HT-29 (cell line): Measurements from ENCODE around the gene TBPL2. TPM values are rescaled to one million over a fixed set of nuclear protein-coding genes. Genes with fewer than 3 reads are reported as not detected.
A peak's percentile ranks its signal among the peaks of the same experiment; 100 is the strongest.
"Not testable (repeated sequence)": the region's sequence is repeated elsewhere in the genome, so short reads cannot be mapped to it uniquely, and the experiment has no call there.

Experiments
- DNase-seq: peaks from one replicate; pipeline ENCODE4 v3.0.0-alpha.2; 2015; ENCODE audit warnings: low spot score
- total RNA-seq: library from RNA; depleted of rRNA; stranded (reverse); fragments of >200 nt; shearing (Covaris generic); gene quantifications from 2 replicates; pipeline ENCODE4 v1.2.3, GENCODE V29; 2014

The TBPL2 gene
- total RNA-seq, 1 experiment from 2014 or later, result not detected

- DNase-seq, result no peak
Observed at GRCh38 chr14:55441286-55441685, 870 bp upstream of the TBPL2 start.

GRCh38 chr14:55438066-55438683, 2.2 kb downstream of the TBPL2 start:
- peak; percentile 68 for DNase-seq

- DNase-seq, result no peak
Observed at GRCh38 chr14:55436931-55437330, 3.5 kb downstream of the TBPL2 start.

GRCh38 chr14:55436519-55436918, 3.9 kb downstream of the TBPL2 start:
- no peak for DNase-seq

GRCh38 chr14:55434805-55435174, 5.6 kb downstream of the TBPL2 start:
- no peak for DNase-seq

- no peak for DNase-seq
Observed at GRCh38 chr14:55433880-55434804, 6.3 kb downstream of the TBPL2 start.

- DNase-seq, result no peak
Observed at GRCh38 chr14:55432628-55433027, 7.8 kb downstream of the TBPL2 start.

GRCh38 chr14:55430024-55430690, 10.3 kb downstream of the TBPL2 start:
- DNase-seq, result peak; percentile 68

DNA sequence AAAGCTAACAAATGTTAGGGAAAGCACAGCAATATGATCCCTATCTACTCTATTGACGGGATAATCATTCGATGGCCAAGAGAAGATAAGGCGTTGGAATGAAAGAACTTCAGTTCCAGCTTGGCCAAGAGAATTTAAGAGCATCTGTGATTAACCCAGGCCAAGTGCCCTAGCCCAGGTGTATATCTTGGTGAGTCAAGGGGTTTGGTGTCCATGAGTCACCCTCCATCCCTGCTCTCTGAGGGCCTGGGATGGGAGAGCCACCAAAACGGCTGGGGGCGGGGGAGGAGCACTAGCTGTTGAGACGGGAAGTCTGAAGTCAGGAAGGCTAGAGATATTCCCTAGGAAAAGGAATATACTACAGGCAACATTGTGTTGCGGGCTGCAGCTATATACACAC, 13.0 kb downstream of the TBPL2 start:
- DNase-seq, result no peak

- DNase-seq, result no peak
Observed at GRCh38 chr14:55426891-55427290, 13.5 kb downstream of the TBPL2 start.

DNA sequence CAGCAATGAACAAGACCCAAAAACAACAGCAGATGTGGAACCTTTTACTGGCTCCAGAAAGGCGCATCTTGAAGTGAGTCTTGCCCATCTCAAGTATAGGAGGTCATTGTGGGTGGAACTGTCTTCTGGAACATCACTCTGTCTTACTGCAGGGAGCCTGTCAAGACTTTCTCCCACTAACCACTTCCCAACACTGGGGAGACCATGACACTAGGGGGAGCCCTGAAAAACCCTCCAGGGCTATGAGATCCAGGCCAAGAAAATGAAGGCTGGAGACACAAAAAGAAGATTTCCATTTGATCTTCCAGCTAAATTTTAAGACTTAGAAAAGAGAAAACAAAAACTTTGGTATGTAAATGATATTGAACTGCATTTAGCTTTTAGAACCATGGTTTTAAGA, 15.3 kb downstream of the TBPL2 start:
- DNase-seq, result no peak

- DNase-seq, result no peak
Observed at GRCh38 chr14:55423969-55424368, 16.4 kb downstream of the TBPL2 start.

DNA sequence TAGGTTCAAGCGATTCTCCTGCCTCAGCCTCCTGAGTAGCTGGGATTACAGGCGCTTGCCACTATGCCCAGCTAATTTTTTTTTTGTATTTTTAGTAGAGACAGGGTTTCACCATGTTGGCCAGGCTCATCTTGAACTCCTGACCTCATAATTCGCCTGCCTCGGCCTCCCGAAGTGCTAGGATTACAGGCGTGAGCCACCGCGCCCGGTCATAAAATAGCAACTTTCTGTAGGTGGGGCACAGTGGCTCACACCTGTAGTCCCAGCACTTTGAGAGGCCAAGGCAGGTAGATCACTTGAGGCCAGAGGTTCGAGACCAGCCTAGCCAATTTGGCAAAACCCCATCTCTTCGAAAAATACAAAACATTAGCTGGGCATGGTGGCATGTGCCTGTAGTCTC, 18.1 kb downstream of the TBPL2 start:
- not testable (repeated sequence) for DNase-seq

DNA sequence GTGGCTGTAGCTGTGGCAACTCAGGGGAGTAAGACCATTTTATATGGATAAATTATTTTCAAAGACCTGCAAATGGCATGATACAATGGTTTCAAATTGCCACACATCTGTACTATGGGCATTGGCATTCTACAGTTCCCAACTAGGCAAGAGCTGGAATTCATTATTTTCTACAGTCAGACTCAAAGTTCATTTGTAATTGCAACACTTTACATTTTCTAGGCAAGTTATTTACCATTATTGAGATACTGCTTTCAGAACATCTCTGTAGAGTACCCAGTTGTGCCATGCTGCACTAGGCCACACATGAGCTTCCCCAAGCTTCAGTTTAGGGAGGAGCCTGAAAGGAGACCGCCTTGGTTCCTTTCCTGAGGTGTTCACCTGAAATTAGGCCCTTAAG, 20.8 kb downstream of the TBPL2 start:
- DNase-seq, result no peak

DNA sequence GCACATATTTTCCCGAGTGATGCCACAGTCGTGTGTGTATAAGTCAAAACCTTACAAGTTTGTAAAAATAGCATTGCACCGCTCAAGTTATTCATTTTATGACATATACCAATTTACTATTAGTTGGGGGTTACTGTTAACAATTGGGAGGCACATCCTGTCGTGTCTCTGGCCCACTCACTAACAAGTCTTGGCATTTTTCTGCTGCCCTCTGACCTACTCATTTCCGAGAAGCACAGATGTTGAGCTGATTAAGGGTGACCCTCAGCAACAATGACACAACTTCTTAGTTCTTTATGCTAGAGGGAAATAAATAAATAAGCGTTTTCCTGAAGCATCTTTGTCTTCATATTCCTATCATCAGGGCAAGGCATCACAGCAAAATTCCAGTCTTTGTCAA, 22.0 kb downstream of the TBPL2 start:
- DNase-seq, result no peak

DNA sequence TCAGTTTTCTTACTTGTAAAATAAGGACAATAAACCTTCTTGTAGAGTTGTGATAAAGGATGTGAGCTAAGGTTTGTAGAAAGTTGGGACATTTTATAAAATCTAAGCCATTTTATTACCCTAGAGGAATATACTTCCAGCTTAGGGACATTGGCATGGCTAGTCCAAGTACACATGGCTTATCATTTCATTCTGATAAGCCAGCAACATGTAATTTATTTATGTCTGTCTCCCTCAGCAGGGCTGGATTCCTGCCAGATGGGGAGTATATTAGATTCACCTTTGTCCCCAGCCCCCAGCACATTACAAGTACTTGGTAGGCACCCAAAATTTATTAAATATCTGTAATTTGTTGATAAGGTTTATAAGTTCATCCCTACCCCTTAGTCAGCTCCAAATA, 22.5 kb downstream of the TBPL2 start:
- DNase-seq, result no peak

GRCh38 chr14:55416866-55417265, 23.6 kb downstream of the TBPL2 start:
- DNase-seq, result no peak

- no peak for DNase-seq
Observed at GRCh38 chr14:55414551-55414950, 25.9 kb downstream of the TBPL2 start.

GRCh38 chr14:55412676-55413075, 27.7 kb downstream of the TBPL2 start:
- DNase-seq, result peak; percentile 69

- peak; percentile 54 for DNase-seq
Observed at GRCh38 chr14:55411426-55412389, 28.7 kb downstream of the TBPL2 start, which contains the start of gene ATG14. TSS of gene ATG14 (minus strand) at chr14:55411830. CDS start at chr14:55411822, 8 bp downstream.

DNA sequence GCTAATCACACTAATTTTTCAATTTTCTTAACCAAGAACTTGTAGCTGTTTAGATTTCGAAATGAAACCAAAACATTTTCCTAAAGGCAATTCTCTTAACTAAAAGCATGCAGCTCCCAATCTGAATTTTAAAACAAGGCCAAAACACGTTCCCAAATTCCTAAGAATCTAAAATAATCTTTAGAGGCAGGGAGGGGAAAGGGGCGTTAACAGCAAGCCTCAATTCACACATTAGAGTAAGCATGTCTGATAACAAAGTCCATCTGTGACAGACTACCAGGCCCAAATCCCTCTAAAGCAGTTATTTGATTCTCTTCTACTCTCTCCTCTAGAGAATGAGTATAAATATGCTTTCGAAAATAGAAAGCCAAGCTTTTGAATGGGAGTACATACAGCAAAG, 29.5 kb downstream of the TBPL2 start:
- no peak for DNase-seq
